IPS-20b (cell line): ENCODE data around the gene KRTAP13-4.

Source experiments
- H3K27ac ChIP-seq: one replicate; pipeline ENCODE4 v1.5.1; 2013; ENCODE audit warnings: low read length
- H3K27me3 ChIP-seq: 2 replicates; pipeline ENCODE4 v1.6.1; 2013; ENCODE audit warnings: mild to moderate bottlenecking, low read length, inconsistent platforms; ENCODE audit not compliant: insufficient read depth
- H3K36me3 ChIP-seq: 2 replicates; pipeline ENCODE4 v1.6.1; 2013; ENCODE audit warnings: low read depth, mild to moderate bottlenecking, inconsistent platforms, low read length, moderate library complexity; ENCODE audit not compliant: insufficient read depth
- H3K4me1 ChIP-seq: 2 replicates; pipeline ENCODE4 v1.6.1; 2013; ENCODE audit warnings: mild to moderate bottlenecking, control low read depth, inconsistent platforms, low read length, moderate library complexity; ENCODE audit not compliant: insufficient read depth
- H3K4me3 ChIP-seq: 2 replicates; pipeline ENCODE4 v1.5.1; 2013; ENCODE audit warnings: mild to moderate bottlenecking, low read length, inconsistent platforms
- H3K9ac ChIP-seq: 2 replicates; pipeline ENCODE4 v1.6.1; 2013; ENCODE audit warnings: low read depth, mild to moderate bottlenecking, inconsistent platforms, low read length, moderate library complexity
- H3K9me3 ChIP-seq: 2 replicates; pipeline ENCODE4 v1.6.1; 2013; ENCODE audit warnings: mild to moderate bottlenecking, low read depth, low read length, inconsistent platforms; ENCODE audit not compliant: insufficient read depth

KRTAP13-4 gene, protein sequence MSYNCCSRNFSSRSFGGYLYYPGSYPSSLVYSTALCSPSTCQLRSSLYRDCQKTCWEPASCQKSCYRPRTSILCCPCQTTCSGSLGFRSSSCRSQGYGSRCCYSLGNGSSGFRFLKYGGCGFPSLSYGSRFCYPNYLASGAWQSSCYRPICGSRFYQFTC

DNA sequence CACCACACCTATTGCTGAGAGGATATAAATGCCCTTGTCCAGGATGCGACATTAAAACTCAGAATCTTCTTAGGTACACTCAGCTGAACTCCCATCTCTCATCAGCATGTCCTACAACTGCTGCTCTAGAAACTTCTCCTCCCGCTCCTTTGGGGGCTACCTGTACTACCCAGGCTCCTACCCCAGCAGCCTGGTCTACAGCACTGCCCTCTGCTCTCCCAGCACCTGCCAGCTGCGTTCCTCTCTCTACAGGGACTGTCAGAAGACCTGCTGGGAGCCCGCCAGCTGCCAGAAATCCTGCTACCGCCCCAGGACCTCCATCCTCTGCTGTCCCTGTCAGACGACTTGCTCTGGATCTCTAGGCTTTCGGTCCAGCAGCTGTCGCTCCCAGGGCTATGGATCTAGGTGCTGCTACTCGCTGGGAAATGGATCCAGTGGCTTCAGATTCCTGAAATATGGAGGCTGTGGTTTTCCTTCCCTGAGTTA is at the start of gene KRTAP13-4:
TSS of gene KRTAP13-4 (plus strand) at position 51 of the 486 bp plus-strand sequence. CDS start at position 107, 56 bp downstream.
- no peaks in the 10 kb centered on the region for H3K36me3 ChIP-seq
- H3K4me1 ChIP-seq, result peaks cover 18% of the 10 kb centered on the region; the same call in 1 of the 2 replicates
- H3K4me3 ChIP-seq, result no peak within 1 kb of the TSS
- H3K27me3 ChIP-seq, result no peaks in the 10 kb centered on the region
- H3K9ac ChIP-seq, result no peak within 1 kb of the TSS
- no peak within 1 kb of the TSS for H3K27ac ChIP-seq
- H3K9me3 ChIP-seq, result no peaks in the 10 kb centered on the region

DNA sequence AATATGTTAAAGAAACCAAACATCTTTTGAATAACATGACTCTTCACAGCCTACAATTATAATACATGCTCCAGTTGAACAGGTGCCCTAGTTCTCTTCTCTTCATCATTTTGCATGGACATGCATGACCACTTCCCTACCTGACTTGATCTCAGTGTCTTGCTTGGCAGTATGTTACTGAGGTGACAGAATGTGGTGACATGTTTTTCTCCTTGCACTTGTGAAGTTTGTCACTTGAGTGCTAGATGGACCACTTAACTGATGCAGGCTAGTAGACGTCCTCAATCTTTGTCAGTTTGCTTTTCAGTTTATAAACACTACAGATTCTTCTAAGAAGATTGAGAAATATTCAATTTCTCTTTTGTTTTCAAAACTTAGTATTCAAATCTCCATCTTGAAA is 47.8 kb upstream of the KRTAP13-4 start:
- Histone ChIP-seq H3K9ac (no peak overlapping the region), H3K36me3 (no peaks in the 10 kb centered on the region), H3K4me1 (no peaks in the 10 kb centered on the region), H3K27ac (no peak overlapping the region), H3K27me3 (no peaks in the 10 kb centered on the region), H3K9me3 (peaks cover 6% of the 10 kb centered on the region; the same call in 1 of the 2 replicates), H3K4me3 (no peak overlapping the region)

GRCh38 chr21:30391492-30392025 is 38.5 kb upstream of the KRTAP13-4 start:
- no peak overlapping the region for H3K4me3 ChIP-seq
- H3K4me1 ChIP-seq, result no peaks in the 10 kb centered on the region
- no peak overlapping the region for H3K9ac ChIP-seq
- 0 out of 2 replicates have a peak, but pooled peaks cover 5% of the 10 kb centered on the region for H3K9me3 ChIP-seq
- H3K36me3 ChIP-seq, result no peaks in the 10 kb centered on the region
- H3K27me3 ChIP-seq, result no peaks in the 10 kb centered on the region
- no peak overlapping the region for H3K27ac ChIP-seq

GRCh38 chr21:30395731-30396130 is 34.3 kb upstream of the KRTAP13-4 start, which contains the start of gene KRTAP13-1:
KRTAP13-1 (plus strand) TSS chr21:30396031; CDS start chr21:30396087, 56 bp downstream.
- H3K27me3 ChIP-seq, result no peaks in the 10 kb centered on the region
- H3K4me1 ChIP-seq, result no peaks in the 10 kb centered on the region
- H3K9ac ChIP-seq, result no peak within 1 kb of the TSS
- H3K9me3 ChIP-seq, result 0 out of 2 replicates have a peak, but pooled peaks cover 5% of the 10 kb centered on the region
- no peak within 1 kb of the TSS for H3K27ac ChIP-seq
- H3K4me3 ChIP-seq, result no peak within 1 kb of the TSS
- H3K36me3 ChIP-seq, result no peaks in the 10 kb centered on the region

- Histone ChIP-seq H3K4me1 (no peaks in the 10 kb centered on the region), H3K4me3 (peak overlapping the region; percentile 52), H3K36me3 (no peaks in the 10 kb centered on the region), H3K9ac (no peak overlapping the region), H3K27me3 (no peaks in the 10 kb centered on the region), H3K27ac (no peak overlapping the region), H3K9me3 (no peaks in the 10 kb centered on the region)
Observed at GRCh38 chr21:30408782-30409494, 21.1 kb upstream of the KRTAP13-4 start.

GRCh38 chr21:30415993-30416392 is 14.0 kb upstream of the KRTAP13-4 start:
- no peaks in the 10 kb centered on the region for H3K36me3 ChIP-seq
- no peaks in the 10 kb centered on the region for H3K4me1 ChIP-seq
- H3K27me3 ChIP-seq, result no peaks in the 10 kb centered on the region
- no peak overlapping the region for H3K4me3 ChIP-seq
- no peak overlapping the region for H3K27ac ChIP-seq
- peaks cover 20% of the 10 kb centered on the region for H3K9me3 ChIP-seq
- H3K9ac ChIP-seq, result no peak overlapping the region

DNA sequence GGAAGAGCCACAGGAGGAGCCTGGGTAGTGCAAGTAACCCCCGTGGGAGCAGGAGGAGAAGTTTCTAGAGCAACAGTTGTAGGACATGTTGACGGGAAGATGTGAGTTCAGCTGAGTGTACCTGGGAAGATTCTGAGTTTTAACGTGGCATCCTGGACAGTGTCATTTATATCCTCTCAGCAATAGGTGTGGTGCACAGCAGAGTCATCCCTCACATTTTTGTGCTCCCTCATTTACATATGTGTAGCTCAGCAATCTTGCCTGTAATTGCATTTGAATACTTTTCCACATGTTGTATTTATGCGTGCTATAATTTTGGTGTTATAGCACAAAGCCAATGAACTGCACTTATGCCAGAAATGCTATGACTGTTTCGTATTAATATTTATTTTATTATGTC is 4.2 kb upstream of the KRTAP13-4 start, which contains the start of gene KRTAP13-3:
TSS of gene KRTAP13-3 (minus strand) at position 101 of the 400 bp plus-strand sequence. CDS start at position 87, 14 bp downstream.
- Histone ChIP-seq H3K9ac (no peak within 1 kb of the TSS), H3K9me3 (peaks cover 3% of the 10 kb centered on the region; the same call in 1 of the 2 replicates), H3K27ac (no peak within 1 kb of the TSS), H3K27me3 (no peaks in the 10 kb centered on the region), H3K36me3 (no peaks in the 10 kb centered on the region), H3K4me3 (no peak within 1 kb of the TSS), H3K4me1 (peaks cover 18% of the 10 kb centered on the region; the same call in 1 of the 2 replicates)

DNA sequence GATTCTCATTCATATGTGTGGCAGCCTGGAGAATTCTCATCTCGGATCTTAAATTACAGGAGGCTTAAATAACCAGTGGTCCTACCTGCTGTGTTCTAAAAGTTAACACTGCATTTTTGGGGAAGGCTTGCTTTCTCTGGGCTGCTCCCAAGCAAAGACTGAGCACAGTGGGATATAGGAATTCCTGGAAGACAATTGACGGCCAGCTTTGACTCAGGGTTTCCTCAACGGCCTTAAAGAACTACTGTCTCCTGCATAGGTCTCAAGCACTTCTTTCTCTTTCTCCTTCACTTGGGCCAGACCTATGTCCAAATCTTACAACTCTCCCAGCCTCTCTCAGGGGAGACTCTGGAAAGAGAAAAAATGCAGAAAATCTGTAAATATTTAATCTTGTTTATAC is 3.3 kb upstream of the KRTAP13-4 start:
- H3K4me1 ChIP-seq, result peaks cover 18% of the 10 kb centered on the region; the same call in 1 of the 2 replicates
- H3K4me3 ChIP-seq, result no peak overlapping the region
- no peaks in the 10 kb centered on the region for H3K27me3 ChIP-seq
- no peaks in the 10 kb centered on the region for H3K36me3 ChIP-seq
- no peak overlapping the region for H3K27ac ChIP-seq
- H3K9ac ChIP-seq, result no peak overlapping the region
- H3K9me3 ChIP-seq, result peaks cover 3% of the 10 kb centered on the region; the same call in 1 of the 2 replicates

DNA sequence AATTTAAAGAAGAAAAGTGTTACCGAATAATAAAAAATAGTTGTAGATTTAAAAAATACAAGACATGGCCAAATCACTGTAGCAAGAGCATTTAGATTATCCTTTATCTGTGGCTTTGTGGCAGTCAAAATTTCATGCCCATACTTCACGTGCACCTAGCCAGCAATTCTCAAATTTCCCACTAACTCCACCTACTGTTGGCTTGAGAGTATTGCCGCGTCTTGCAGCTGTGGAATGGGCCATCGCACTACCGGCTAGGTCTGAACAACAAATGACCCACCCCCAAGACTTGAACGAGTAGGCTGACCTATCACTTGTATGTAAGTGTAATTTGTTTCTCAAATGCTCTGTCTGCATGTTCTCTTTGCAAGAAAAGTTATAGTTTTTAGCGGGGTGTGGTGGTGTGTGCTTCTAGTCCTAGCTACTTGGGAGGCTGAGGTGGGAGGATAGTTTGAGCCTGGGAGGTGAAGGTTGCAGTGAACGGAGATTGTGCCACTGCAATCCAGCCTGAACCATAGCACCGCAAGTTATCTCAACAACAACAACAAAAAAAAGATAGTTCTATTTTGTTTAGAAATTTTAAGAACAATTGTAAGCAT is 4.1 kb downstream of the KRTAP13-4 start:
- Histone ChIP-seq H3K9ac (no peak overlapping the region), H3K27ac (no peak overlapping the region), H3K27me3 (no peaks in the 10 kb centered on the region), H3K9me3 (no peaks in the 10 kb centered on the region), H3K4me1 (peaks cover 6% of the 10 kb centered on the region; the same call in 1 of the 2 replicates), H3K36me3 (no peaks in the 10 kb centered on the region), H3K4me3 (no peak overlapping the region)

DNA sequence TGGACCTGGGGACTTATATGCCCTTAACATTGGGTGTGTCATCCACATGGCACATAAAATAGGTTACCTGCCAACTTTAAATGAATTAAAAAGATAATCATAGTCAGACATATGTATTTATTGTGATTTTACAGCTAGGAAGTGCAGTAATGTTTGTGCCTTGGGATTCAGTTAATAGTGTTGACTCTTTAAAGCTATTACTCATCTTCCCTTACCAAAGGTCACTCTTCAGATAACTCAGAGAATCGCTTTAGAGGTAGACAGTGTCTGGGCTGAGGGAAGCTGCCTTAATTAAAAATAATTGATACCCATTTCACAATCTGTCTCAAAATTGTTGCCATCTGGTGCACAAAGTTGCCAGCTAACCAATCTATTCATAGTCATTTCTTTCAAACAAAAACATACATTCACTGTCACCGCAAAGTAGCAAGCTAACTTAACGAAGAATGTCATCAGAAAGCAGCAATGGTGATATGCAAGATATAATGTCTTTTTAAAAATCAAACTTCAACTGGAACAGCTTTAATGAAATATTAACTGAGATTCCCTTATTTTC is 7.1 kb downstream of the KRTAP13-4 start:
- Histone ChIP-seq H3K4me1 (no peaks in the 10 kb centered on the region), H3K27ac (no peak overlapping the region), H3K36me3 (no peaks in the 10 kb centered on the region), H3K4me3 (no peak overlapping the region), H3K9me3 (no peaks in the 10 kb centered on the region), H3K9ac (no peak overlapping the region), H3K27me3 (no peaks in the 10 kb centered on the region)

DNA sequence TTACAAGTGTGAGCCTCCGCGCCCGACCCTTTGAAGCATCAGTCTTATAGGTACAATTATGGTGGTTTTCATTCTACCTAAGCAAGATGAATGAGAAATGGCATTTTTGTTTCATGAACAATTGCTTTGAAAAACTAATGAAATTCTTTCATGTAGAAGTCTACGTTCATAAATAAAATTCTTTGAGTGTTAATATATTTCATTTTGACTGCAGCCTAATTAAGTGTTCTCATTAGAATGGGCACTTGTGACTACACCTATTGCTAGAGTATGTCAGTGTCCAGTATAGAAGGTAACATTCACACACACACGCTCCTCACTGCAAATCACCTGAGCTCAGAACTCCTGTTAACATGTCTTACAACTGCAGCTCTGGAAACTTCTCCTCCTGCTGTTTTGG is 10.0 kb downstream of the KRTAP13-4 start, which contains the start of gene KRTAP15-1:
TSS of gene KRTAP15-1 (plus strand) at position 301 of the 400 bp plus-strand sequence. CDS start at position 354, 53 bp downstream.
- Histone ChIP-seq H3K9ac (no peak within 1 kb of the TSS), H3K9me3 (no peaks in the 10 kb centered on the region), H3K4me1 (peaks cover 11% of the 10 kb centered on the region; the same call in 1 of the 2 replicates), H3K27ac (no peak within 1 kb of the TSS), H3K27me3 (no peaks in the 10 kb centered on the region), H3K36me3 (no peaks in the 10 kb centered on the region), H3K4me3 (no peak within 1 kb of the TSS)
